IPS-18c (cell line): ENCODE results near the gene KCNG1.
A peak's percentile ranks its signal among the peaks of the same experiment; 100 is the strongest.

Source experiments
- H3K4me3 ChIP-seq: 2 replicates; pipeline ENCODE4 v1.7.0; 2013; ENCODE audit warnings: low read depth, mild to moderate bottlenecking, low read length, moderate library complexity; ENCODE audit not compliant: insufficient read depth
- H3K9me3 ChIP-seq: one replicate; pipeline ENCODE4 v1.6.1; 2013; ENCODE audit warnings: mild to moderate bottlenecking, low read length, moderate library complexity; ENCODE audit not compliant: control insufficient read depth, insufficient read depth

Gene KCNG1

DNA sequence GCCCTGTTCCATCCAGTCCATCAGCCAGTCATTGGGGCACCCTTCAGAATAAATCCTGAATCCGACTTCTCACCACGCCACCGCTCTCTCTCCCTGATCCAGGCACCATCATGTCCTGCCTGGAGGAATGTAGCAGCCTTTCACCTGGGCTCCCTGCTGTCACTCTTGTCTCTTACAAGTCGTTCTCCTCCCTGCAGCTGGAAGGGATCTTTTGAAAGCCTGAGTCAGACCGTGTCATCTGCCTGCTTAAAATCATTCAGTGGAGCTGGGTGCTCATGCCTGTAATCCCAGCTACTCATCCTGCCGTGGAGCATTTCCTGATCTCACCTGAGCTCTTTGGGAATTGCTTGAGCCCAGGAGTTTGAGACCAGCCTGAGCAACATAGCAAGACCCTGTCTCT, 19.2 kb upstream of the KCNG1 start:
- H3K4me3 ChIP-seq, result no peak overlapping the region
- H3K9me3 ChIP-seq, result no peaks in the 10 kb centered on the region

DNA sequence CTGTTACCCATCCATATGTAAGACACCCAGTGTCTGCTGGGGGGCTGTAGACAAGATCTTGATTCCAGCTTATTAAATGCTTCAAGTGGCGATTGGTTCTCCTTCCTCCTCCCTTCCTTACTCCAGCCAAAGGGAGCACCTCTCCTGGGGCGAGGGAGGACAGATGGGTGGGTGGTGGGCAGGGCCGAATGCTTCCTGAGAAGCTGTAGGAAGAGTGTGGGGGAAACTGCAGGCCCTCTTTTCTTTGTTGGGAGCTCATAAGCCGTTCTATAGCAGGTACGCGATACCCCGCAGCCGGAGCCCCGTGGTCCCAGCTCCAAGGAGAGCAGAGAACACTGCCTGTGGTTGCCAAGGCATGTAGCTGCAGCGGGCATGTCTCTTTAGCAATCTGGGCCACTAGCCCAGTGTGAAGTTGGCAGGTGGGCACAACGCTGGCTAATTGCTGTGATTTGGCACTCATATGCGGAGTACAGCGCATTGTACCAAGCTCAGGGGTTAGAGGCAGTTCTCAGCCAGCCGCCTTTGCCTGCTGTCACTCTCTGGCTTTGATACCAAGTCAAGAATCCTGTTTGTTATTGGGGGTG, 14.7 kb upstream of the KCNG1 start:
- Histone ChIP-seq H3K4me3 (no peak overlapping the region), H3K9me3 (no peaks in the 10 kb centered on the region)

- H3K4me3 ChIP-seq, result no peak overlapping the region
- no peaks in the 10 kb centered on the region for H3K9me3 ChIP-seq
Observed at GRCh38 chr20:51036827-51037531, 14.1 kb upstream of the KCNG1 start.

DNA sequence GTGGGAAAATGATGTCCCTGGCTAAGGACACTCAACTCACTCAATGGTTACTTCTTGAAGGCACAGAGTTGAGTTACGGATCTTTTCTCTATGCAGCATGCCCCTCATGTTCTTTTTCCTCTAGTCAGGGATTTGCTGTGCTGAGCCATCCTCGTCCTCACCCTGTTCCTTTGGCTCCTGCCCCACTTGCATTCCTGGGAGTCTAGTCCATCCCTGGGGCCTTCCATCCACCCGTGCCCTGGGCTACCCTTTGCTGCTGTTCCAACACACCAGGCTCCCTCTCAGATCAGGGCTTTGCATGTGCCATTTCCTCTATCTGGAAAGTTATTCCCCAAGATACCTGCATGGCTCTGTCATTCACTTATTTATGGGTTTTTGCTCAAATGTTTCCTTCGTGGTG, 13.3 kb upstream of the KCNG1 start:
- Histone ChIP-seq H3K9me3 (no peaks in the 10 kb centered on the region), H3K4me3 (no peak overlapping the region)

DNA sequence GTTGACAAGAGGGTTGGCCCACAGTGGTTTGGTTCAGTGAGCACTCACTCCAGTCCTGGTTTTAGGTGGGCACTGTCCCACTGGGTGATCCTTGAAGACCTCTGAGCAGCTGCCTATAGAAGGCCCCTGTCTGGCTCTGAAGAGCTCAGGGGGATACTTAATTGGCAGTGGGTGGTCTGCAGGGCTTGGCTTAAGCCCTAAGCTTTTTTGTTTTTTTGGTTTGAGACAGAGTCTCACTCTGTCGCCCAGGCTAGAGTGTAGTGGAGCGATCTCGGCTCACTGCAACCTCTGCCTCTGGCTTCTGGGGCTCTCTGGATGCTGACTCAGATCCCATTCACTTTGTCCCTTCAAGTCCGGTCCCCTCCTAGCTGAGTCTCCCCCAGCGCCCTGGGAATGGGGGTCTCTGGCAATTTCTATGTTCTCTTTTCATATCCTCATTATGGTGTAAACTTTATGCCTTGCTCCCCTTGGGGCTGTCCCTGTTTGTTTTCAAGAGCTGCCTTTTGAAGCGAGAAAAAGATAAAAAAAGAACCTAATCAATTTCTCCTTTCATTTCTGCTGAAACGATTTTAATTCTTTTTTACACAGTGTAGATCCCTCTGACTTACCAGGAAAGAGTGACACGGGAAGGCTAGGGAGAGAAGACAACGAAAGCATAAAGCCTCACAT, 12.2 kb upstream of the KCNG1 start:
- no peak overlapping the region for H3K4me3 ChIP-seq
- H3K9me3 ChIP-seq, result no peaks in the 10 kb centered on the region

DNA sequence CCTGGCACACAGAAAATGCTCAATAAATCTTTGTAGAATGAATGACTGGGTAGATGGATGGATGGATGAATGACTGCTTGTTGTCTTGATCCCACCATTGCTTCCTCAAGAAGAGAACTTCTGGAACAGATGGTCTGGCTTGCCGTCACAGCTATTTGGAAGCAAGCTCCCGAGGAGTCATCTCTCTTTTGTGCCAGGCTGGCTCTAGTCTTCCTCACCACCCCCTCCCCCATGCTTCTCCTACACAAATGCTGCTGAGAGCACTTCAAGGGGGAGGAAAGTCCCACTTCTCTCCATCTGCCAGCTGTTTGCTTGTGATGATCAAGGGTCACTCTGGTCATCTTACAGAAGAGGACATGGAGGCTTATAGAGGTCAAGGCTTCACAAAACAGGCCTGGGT, 11.6 kb upstream of the KCNG1 start:
- H3K4me3 ChIP-seq, result no peak overlapping the region
- H3K9me3 ChIP-seq, result no peaks in the 10 kb centered on the region

DNA sequence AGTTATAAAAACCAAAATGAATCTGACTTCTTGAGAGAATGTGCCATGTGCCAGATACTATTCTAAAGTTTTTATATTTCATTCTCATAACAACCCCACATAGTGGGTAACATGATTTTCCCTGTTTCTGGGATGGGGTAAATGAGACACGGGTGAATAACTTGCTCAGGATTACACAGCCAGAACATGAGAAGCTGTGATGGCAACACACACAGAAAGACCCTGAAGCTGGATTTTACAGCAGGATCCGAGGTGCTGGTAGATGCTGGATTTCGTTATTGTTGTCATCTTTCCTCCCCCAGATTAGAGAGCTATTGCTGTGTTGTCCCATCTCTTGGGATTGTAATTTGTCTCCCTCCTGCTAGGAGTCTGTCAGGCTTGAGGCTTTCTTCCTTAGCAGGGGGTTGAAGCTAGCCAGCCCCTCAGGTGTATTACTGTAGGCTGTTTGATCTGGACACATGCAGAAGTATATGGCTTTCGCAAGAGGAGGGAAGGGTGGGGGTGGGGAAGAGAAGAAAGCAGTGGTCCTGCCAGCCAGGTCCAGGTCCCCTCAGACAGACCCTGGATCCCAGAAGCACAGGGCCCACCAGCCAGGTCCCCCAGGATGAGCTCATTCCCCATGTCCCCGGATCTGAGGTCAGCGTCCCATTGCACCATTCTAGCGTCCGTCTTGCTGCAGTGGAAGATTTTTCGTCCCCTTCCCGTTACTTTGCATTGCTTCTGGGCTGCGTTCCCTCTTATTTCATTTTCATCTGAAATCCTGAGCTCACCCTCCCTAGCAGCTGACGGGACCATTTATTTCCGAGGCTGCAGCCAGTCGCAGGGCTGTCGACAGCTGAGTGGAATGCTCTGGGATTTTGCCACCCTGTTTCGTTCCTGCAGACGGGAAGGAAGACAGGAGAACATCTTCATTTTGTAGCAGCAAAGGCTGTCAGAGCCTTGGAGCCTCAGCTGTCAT, 7.3 kb upstream of the KCNG1 start:
- no peaks in the 10 kb centered on the region for H3K9me3 ChIP-seq
- no peak overlapping the region for H3K4me3 ChIP-seq

DNA sequence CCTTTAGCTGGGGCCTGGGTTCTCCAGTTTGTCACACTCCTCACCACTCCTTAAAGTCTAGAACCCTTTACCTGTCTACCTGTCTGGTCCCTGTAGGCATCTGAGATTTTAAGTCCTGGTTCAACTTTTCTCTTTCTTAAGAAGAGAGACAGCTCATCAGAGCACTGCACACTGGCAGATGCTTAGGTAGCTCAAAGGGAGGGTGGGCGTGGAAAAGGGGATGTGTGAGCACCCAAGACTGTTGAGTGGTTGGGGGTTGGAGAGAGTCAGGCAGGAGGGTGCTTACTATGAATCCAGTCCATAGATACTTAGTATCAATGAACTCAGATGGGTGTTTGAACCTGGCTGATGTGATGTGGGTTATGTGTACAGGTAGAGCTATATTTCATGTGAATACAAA, 6.6 kb upstream of the KCNG1 start:
- H3K9me3 ChIP-seq, result no peaks in the 10 kb centered on the region
- no peak overlapping the region for H3K4me3 ChIP-seq

- no peak overlapping the region for H3K4me3 ChIP-seq
- H3K9me3 ChIP-seq, result no peaks in the 10 kb centered on the region
Observed at GRCh38 chr20:51028616-51029212, 5.8 kb upstream of the KCNG1 start.

DNA sequence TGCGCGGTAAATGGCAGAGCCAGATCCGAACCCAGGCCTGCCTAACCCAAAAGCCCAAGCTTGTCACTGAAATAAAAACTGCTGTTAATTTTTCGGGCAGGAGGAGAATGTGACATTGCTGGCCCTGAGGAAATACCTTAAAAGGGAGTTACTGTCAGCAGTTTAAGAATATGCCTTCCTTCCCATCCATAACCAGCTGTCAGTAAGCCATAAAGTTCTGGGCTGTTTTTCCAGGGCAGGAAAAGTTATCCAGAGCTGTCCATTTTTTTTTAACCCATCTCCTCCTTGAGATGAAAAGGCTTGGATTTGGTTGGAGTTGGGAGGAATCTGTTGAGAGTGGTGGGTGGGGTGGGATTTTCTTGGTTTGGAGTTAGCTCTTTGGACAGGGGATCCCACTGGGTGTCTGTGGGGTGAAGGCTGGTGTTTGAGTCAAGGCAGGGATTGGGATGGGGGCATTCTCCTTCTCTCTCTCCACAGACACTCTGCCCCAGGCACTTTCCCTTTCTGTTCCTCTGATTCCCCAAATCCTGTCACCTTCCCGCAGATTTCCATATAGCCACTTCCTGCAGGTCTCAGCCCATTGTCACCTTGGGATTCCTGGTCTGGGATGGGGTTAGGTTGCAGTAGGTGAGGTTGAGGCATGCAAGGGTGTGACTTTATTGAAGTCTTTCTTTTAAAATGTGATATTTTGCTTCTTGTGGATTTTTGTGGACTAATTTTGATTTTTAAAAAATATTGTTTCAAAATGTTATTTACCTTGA, 4.3 kb upstream of the KCNG1 start:
- Histone ChIP-seq H3K9me3 (peaks cover 4% of the 10 kb centered on the region), H3K4me3 (no peak overlapping the region)

DNA sequence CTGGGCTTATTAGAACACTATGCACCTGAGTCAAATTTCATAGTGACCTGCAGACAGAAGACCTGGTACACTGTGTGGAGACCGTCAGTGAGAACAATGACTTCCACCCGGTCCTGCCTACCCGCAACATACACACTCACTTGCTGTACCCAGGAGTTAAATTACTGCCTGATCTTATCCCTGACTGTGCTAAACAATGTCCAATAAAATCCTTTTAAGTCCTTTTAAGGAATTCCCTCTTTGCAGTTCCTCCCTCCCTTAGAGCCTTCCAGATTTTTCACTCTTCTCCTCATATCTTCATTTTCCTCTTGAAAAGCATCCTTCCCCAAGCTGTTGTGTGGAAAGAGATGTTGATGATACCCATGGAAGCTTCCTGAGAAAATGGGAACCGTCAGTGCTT, 3.4 kb upstream of the KCNG1 start:
- Histone ChIP-seq H3K9me3 (peaks cover 4% of the 10 kb centered on the region), H3K4me3 (no peak overlapping the region)

DNA sequence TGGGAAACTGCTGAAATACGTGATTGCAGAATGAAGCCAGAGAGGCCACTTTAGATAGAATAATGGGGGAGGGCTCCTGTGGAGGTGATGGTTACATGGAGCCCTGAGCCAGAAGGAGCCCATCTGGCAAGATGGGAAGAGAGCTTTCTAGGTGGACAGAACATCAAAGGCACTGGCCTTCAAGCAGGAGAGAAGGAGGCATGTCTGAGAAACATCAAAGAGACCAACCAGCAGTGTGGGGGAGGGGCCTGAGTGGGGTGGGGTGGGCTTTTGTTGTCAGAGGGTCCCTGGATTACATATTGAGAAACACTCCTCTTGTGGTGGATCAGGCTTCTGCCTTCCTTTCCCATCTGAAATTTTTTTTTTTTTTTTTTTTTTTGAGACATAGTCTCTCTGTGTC, 1.9 kb upstream of the KCNG1 start:
- H3K4me3 ChIP-seq, result no peak overlapping the region
- peaks cover 4% of the 10 kb centered on the region for H3K9me3 ChIP-seq

GRCh38 chr20:51023617-51024155, 779 bp upstream of the KCNG1 start:
- Histone ChIP-seq H3K9me3 (peaks cover 4% of the 10 kb centered on the region), H3K4me3 (peak overlapping the region; percentile 74; the same call in 1 of the 2 replicates)

- H3K4me3 ChIP-seq, result peak overlapping the region; percentile 74
- H3K9me3 ChIP-seq, result peaks cover 4% of the 10 kb centered on the region
Observed at GRCh38 chr20:51022227-51022802, 592 bp downstream of the KCNG1 start.

GRCh38 chr20:51021067-51022025, 1.6 kb downstream of the KCNG1 start:
- H3K4me3 ChIP-seq, result peak overlapping the region; percentile 74; the same call in 1 of the 2 replicates

More at GRCh38 chr20:51021067-51022025, 1.6 kb downstream of the KCNG1 start:
- peaks cover 4% of the 10 kb centered on the region for H3K9me3 ChIP-seq
